SK-MEL-5 (cell line): Measurements from ENCODE around the gene EGFR. TPM values are rescaled to one million over a fixed set of nuclear protein-coding genes. Genes with fewer than 3 reads are reported as not detected.

ENCODE experiments used
- DNase-seq: peaks from one replicate; pipeline ENCODE4 v3.0.0-alpha.2; 2016; ENCODE audit warnings: low read depth, low spot score
- in situ Hi-C: cut with HindIII; loops from 2 replicates; pipeline ENCODE4 v1.10.0; 2016; ENCODE audit warnings: low sequenced_read_pairs, high pct_unique_total_duplicates, low pct_unique_long_range_greater_than_20kb
- total RNA-seq: library from RNA; depleted of rRNA; stranded (reverse); fragments of >200 nt; shearing (Covaris generic); gene quantifications from 2 replicates; pipeline ENCODE4 v1.2.3, GENCODE V29; 2014

The EGFR gene
- total RNA-seq, 1 experiment from 2014 or later = 0.85 TPM

GRCh38 chr7:54996391-54996790 is 22.4 kb upstream of the EGFR start:
- DNase-seq = no peak
- in situ Hi-C loops = no loop called here

GRCh38 chr7:55004579-55004978 is 14.2 kb upstream of the EGFR start:
- in situ Hi-C loops = no loop called here

GRCh38 chr7:55005241-55005851 is 13.5 kb upstream of the EGFR start:
- no peak for DNase-seq
- in situ Hi-C loops = no loop called here

More at GRCh38 chr7:55004579-55004978, 14.2 kb upstream of the EGFR start:
- DNase-seq = no peak

GRCh38 chr7:55006499-55006898 is 12.3 kb upstream of the EGFR start:
- in situ Hi-C loops = no loop called here
- no peak for DNase-seq

- DNase-seq = no peak
- in situ Hi-C loops = no loop called here
Observed at GRCh38 chr7:55013851-55014250, 5.0 kb upstream of the EGFR start.

GRCh38 chr7:55016061-55016745 is 2.6 kb upstream of the EGFR start:
- in situ Hi-C loops = no loop called here
- DNase-seq = no peak

- no peak for DNase-seq
- in situ Hi-C loops = no loop called here
Observed at GRCh38 chr7:55016746-55017090, 2.1 kb upstream of the EGFR start.

- no peak for DNase-seq
- in situ Hi-C loops = no loop called here
Observed at GRCh38 chr7:55017841-55018240, 976 bp upstream of the EGFR start.

- in situ Hi-C loops = no loop called here
- DNase-seq = no peak
Observed at GRCh38 chr7:55019191-55019690, 424 bp downstream of the EGFR start.

GRCh38 chr7:55019691-55020465 is 1.1 kb downstream of the EGFR start:
- no peak for DNase-seq
- in situ Hi-C loops = no loop called here

GRCh38 chr7:55020466-55020871 is 1.7 kb downstream of the EGFR start:
- no peak for DNase-seq
- in situ Hi-C loops = no loop called here

- DNase-seq = no peak
- in situ Hi-C loops = no loop called here
Observed at GRCh38 chr7:55021053-55021452, 2.2 kb downstream of the EGFR start.

- in situ Hi-C loops = no loop called here
- DNase-seq = no peak
Observed at GRCh38 chr7:55022002-55022985, 3.5 kb downstream of the EGFR start.

GRCh38 chr7:55023841-55024505 is 5.2 kb downstream of the EGFR start:
- no peak for DNase-seq
- in situ Hi-C loops = no loop called here

- no peak for DNase-seq
- in situ Hi-C loops = no loop called here
Observed at GRCh38 chr7:55024776-55025175, 6.0 kb downstream of the EGFR start.

- in situ Hi-C loops = no loop called here
- no peak for DNase-seq
Observed at GRCh38 chr7:55026086-55026790, 7.4 kb downstream of the EGFR start.
